IPS DF 6.9 (cell line): ENCODE data around the gene BNC2.

ENCODE experiments used
- DNase-seq: peaks from one replicate; pipeline ENCODE4 v3.0.0-alpha.2; 2013; ENCODE audit warnings: low read depth, low spot score
- H3K27ac ChIP-seq: one replicate; pipeline ENCODE4 v1.5.1; 2013; ENCODE audit warnings: low read length, control low read depth
- H3K27me3 ChIP-seq: 2 replicates; pipeline ENCODE4 v1.6.1; 2013; ENCODE audit warnings: mild to moderate bottlenecking, low read length; ENCODE audit not compliant: control insufficient read depth, insufficient read depth
- H3K36me3 ChIP-seq: 2 replicates; pipeline ENCODE4 v1.6.1; 2013; ENCODE audit warnings: low read length; ENCODE audit not compliant: control insufficient read depth, insufficient read depth
- H3K4me1 ChIP-seq: 2 replicates; pipeline ENCODE4 v1.6.1; 2013; ENCODE audit warnings: low read length; ENCODE audit not compliant: control insufficient read depth, insufficient read depth
- H3K4me3 ChIP-seq: 2 replicates; pipeline ENCODE4 v1.5.1; 2013; ENCODE audit warnings: mild to moderate bottlenecking, low read length
- H3K9me3 ChIP-seq: 2 replicates; pipeline ENCODE4 v1.6.1; 2013; ENCODE audit warnings: low read length, inconsistent platforms; ENCODE audit not compliant: control insufficient read depth, insufficient read depth
- WGBS: extraction: QIAGEN DNeasy Blood & Tissue Kit; methylation state at CpG from one replicate; pipeline ENCODE4 v1.1.7; 2013; ENCODE audit warnings: mixed read lengths, missing lambda C conversion rate; ENCODE audit not compliant: insufficient read length, insufficient coverage; 5-methylcytosine and 5-hydroxymethylcytosine counted together

BNC2 gene

GRCh38 chr9:16680541-16680940 is 189.9 kb downstream of the BNC2 start:
- no CpG with 5 or more reads among the region's 3 CpGs for WGBS
- no peaks in the 10 kb centered on the region for H3K9me3 ChIP-seq
- no peak overlapping the region for H3K4me3 ChIP-seq
- DNase-seq: no peak
- H3K36me3 ChIP-seq: no peaks in the 10 kb centered on the region
- no peaks in the 10 kb centered on the region for H3K27me3 ChIP-seq
- 0 out of 2 replicates have a peak, but pooled peaks cover 3% of the 10 kb centered on the region for H3K4me1 ChIP-seq
- no peak overlapping the region for H3K27ac ChIP-seq

GRCh38 chr9:16679327-16679821 is 191.1 kb downstream of the BNC2 start:
- Histone ChIP-seq H3K4me3 (no peak overlapping the region), H3K4me1 (0 out of 2 replicates have a peak, but pooled peaks cover 3% of the 10 kb centered on the region), H3K27ac (no peak overlapping the region), H3K27me3 (no peaks in the 10 kb centered on the region), H3K36me3 (no peaks in the 10 kb centered on the region), H3K9me3 (no peaks in the 10 kb centered on the region)
- WGBS: no CpG with 5 or more reads among the region's 10 CpGs
- DNase-seq: no peak

GRCh38 chr9:16676519-16676918 is 194.0 kb downstream of the BNC2 start:
- Histone ChIP-seq H3K36me3 (no peaks in the 10 kb centered on the region), H3K4me3 (no peak overlapping the region), H3K9me3 (no peaks in the 10 kb centered on the region), H3K27ac (no peak overlapping the region), H3K27me3 (no peaks in the 10 kb centered on the region), H3K4me1 (0 out of 2 replicates have a peak, but pooled peaks cover 3% of the 10 kb centered on the region)
- DNase-seq: no peak
- WGBS: no CpG with 5 or more reads among the region's 3 CpGs

GRCh38 chr9:16675131-16675530 is 195.3 kb downstream of the BNC2 start:
- WGBS: no CpG with 5 or more reads among the region's 5 CpGs
- Histone ChIP-seq H3K9me3 (no peaks in the 10 kb centered on the region), H3K27me3 (no peaks in the 10 kb centered on the region), H3K27ac (no peak overlapping the region), H3K4me1 (0 out of 2 replicates have a peak, but pooled peaks cover 2% of the 10 kb centered on the region), H3K4me3 (no peak overlapping the region), H3K36me3 (no peaks in the 10 kb centered on the region)
- no peak for DNase-seq

GRCh38 chr9:16673171-16673570 is 197.3 kb downstream of the BNC2 start:
- no peak for DNase-seq
- H3K27ac ChIP-seq: no peak overlapping the region
- H3K36me3 ChIP-seq: no peaks in the 10 kb centered on the region
- H3K4me3 ChIP-seq: no peak overlapping the region
- no peaks in the 10 kb centered on the region for H3K27me3 ChIP-seq
- H3K9me3 ChIP-seq: no peaks in the 10 kb centered on the region
- no peaks in the 10 kb centered on the region for H3K4me1 ChIP-seq

GRCh38 chr9:16672501-16672900 is 198.0 kb downstream of the BNC2 start:
- Histone ChIP-seq H3K9me3 (no peaks in the 10 kb centered on the region), H3K36me3 (no peaks in the 10 kb centered on the region), H3K27ac (no peak overlapping the region), H3K4me3 (no peak overlapping the region), H3K27me3 (no peaks in the 10 kb centered on the region), H3K4me1 (no peaks in the 10 kb centered on the region)
- DNase-seq: no peak
- WGBS: 100% methylated on average over 2 of the region's 3 CpGs

GRCh38 chr9:16671591-16672137 is 198.8 kb downstream of the BNC2 start:
- H3K9me3 ChIP-seq: no peaks in the 10 kb centered on the region
- WGBS: no CpG with 5 or more reads among the region's 1 CpG
- no peaks in the 10 kb centered on the region for H3K27me3 ChIP-seq
- H3K36me3 ChIP-seq: no peaks in the 10 kb centered on the region
- H3K27ac ChIP-seq: no peak overlapping the region
- no peak overlapping the region for H3K4me3 ChIP-seq
- H3K4me1 ChIP-seq: no peaks in the 10 kb centered on the region
- DNase-seq: no peak

- no peaks in the 10 kb centered on the region for H3K4me1 ChIP-seq
- WGBS: no CpG with 5 or more reads among the region's 6 CpGs
- no peaks in the 10 kb centered on the region for H3K9me3 ChIP-seq
- no peak overlapping the region for H3K4me3 ChIP-seq
- H3K27ac ChIP-seq: no peak overlapping the region
- no peaks in the 10 kb centered on the region for H3K36me3 ChIP-seq
- DNase-seq: no peak
- H3K27me3 ChIP-seq: no peaks in the 10 kb centered on the region
Observed at GRCh38 chr9:16670791-16671190, 199.7 kb downstream of the BNC2 start.

GRCh38 chr9:16668734-16669295 is 201.7 kb downstream of the BNC2 start:
- no peaks in the 10 kb centered on the region for H3K27me3 ChIP-seq
- no peak overlapping the region for H3K27ac ChIP-seq
- no peaks in the 10 kb centered on the region for H3K9me3 ChIP-seq
- H3K4me3 ChIP-seq: no peak overlapping the region
- no peaks in the 10 kb centered on the region for H3K4me1 ChIP-seq
- no peak for DNase-seq
- no CpG with 5 or more reads among the region's 5 CpGs for WGBS
- no peaks in the 10 kb centered on the region for H3K36me3 ChIP-seq

GRCh38 chr9:16664211-16664610 is 206.3 kb downstream of the BNC2 start:
- H3K4me3 ChIP-seq: no peak overlapping the region
- no peak for DNase-seq
- H3K27me3 ChIP-seq: no peaks in the 10 kb centered on the region
- no peak overlapping the region for H3K27ac ChIP-seq
- WGBS: no CpG with 5 or more reads among the region's 2 CpGs
- no peaks in the 10 kb centered on the region for H3K9me3 ChIP-seq
- no peaks in the 10 kb centered on the region for H3K36me3 ChIP-seq
- H3K4me1 ChIP-seq: no peaks in the 10 kb centered on the region

GRCh38 chr9:16661816-16662215 is 208.7 kb downstream of the BNC2 start:
- Histone ChIP-seq H3K4me3 (no peak overlapping the region), H3K27ac (no peak overlapping the region), H3K27me3 (no peaks in the 10 kb centered on the region), H3K4me1 (no peaks in the 10 kb centered on the region), H3K36me3 (no peaks in the 10 kb centered on the region), H3K9me3 (no peaks in the 10 kb centered on the region)
- WGBS: no CpG with 5 or more reads among the region's 1 CpG
- no peak for DNase-seq
